ENCODE measurements around the gene CXXC5. TPM values are rescaled to one million over a fixed set of nuclear protein-coding genes. Genes with fewer than 3 reads are reported as not detected.
A peak's percentile ranks its signal among the peaks of the same experiment; 100 is the strongest.

CXXC5 gene
- total RNA-seq, 1 experiment from 2014 or later, result 97.2 TPM

DNA sequence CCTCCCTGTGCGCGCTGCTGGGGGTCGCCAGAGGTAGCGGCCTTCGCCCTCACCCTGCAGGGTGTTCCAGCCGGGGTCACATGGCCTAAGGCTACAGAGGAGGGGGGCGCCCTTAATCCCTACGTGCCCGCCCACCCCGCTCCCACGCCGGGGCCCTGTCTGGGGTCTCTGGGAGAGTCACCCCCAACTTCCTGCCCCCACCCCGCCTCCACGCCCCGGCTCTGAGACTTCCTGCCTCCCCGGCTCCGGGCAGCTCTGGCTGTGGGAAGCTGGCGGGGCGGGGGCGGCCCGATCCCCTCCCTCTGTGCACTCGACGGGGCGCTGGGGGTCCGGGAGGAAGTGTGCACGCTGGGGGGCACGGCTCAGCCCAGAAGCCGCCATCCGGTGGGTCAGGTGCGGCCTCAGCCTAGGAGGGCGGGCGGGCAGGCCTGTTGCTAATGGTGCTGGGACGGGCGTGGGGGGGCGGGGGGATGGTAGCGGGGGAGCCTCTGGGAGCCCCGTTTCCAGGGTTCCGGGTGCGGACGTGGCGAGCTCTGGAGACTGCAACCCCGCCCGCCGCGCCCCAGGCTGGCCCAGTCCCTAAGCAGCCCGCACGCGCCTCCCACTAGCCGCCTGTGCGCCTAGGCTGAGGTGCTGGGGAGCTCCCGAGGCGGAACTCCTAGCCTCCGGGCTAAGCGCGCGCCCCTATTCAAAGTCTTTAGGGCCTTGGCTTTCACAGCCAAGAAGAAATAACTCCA, 61.6 kb downstream of the CXXC5 start (continued):
- TF ChIP-seq ZNF281 (CRISPR knock-in tag; IDR thresholded peaks at IDR 0.05), result peak; percentile 77; the same call in 1 of the 2 replicates
- TF ChIP-seq CBFB (CRISPR knock-in tag; IDR thresholded peaks at IDR 0.05; ENCODE audit: low read depth), result no peak
- TF ChIP-seq, protein P1, sequence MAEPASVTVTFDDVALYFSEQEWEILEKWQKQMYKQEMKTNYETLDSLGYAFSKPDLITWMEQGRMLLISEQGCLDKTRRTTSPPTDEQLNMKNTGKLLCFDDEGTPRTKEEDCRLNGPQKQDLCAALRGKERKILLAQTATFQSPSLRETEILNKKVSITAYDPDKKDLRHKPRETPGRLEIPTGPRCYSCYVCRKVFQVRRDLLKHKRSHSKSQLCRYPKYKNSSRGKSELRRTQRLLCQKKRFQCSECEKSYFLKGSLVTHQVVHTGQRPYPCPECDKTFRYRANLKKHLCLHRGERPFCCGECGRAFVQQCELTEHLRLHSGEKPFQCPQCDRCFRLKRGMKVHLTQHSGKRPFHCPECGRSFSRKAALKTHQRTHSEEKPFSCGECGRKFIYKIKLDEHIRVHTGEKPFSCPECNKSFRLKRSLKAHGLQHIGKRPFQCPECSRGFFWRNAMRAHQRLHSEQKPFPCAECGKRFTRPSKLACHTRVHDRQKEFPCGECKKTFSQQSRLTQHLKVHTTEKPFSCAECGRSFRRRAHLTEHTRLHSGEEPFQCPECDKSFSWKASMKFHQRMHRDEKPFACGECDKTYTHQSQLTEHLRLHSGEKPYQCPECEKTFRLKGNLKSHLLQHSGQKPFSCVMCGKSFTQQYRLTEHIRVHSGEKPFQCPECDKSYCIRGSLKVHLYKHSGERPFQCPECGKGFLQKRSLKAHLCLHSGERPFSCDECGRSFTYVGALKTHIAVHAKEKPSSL (CRISPR knock-in tag; conservative IDR thresholded peaks at IDR 0.05), result no peak
- no peak for TF ChIP-seq ZNF138 (CRISPR knock-in tag; conservative IDR thresholded peaks at IDR 0.05)

DNA sequence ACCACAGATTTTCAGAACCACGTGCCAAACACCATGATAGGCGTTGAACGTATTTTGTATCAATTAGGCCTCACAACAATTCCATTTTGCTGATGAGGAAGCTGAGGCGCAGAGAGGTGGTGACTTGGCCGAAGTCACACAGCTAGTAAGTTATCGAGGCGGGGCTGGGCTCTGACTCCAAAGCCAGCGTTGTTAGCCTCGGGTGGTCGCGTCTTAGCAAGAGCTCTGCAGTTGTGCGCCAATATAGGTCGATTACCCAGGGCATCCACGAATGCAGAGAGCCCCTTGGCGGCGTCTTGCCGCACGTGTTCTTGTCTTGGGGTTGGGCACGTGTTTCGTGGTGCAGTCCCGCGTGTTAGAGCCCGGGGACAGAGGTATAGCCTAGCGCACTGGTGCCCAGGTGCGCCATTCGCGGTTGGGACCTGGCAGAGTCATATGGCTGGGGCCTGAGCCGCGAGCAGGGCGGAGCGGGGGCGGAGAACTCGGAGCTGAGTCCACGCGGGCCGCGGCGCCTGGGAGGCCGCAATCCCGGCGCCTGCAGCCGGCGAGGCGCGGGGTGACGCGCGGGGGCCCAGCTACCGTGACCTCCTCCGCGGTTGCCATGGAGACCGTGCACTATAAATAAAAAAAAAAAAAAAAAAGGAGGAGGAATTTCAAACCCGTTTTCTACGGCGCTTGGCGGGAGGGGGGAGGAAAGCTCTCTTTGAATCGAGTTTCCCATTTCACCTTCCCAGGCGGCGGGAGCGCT, 62.3 kb downstream of the CXXC5 start:
- H3K4me3 Mint-ChIP-seq, result peak overlapping the region; percentile 66
- peaks cover 44% of the 10 kb centered on the region for H3K4me1 Mint-ChIP-seq
- CTCF ChIA-PET, result interaction anchor here (0.5 to 6.1 kb wide), 32 partner anchors 11 to 442 kb away, joined by 3 to 89 read pairs (median 8); partner anchors contain the start of gene CXXC5
- ATAC-seq (peak; percentile 14), DNase-seq (ENCODE audit: low spot score) (peak; percentile 70)
- H3K27me3 Mint-ChIP-seq (ENCODE audit: low read depth), result peaks cover 12% of the 10 kb centered on the region
- POLR2A ChIA-PET, result interaction anchor here (0.6 to 5.7 kb wide), 25 partner anchors 12 to 164 kb away, joined by 3 to 89 read pairs (median 6); partner anchors contain the start of gene CXXC5
- H3K36me3 Mint-ChIP-seq, result no peaks in the 10 kb centered on the region
- peak overlapping the region; percentile 94 for H3K27ac Mint-ChIP-seq
- no peaks in the 10 kb centered on the region for H3K9me3 Mint-ChIP-seq
- TF ChIP-seq ZNF281 (CRISPR knock-in tag; IDR thresholded peaks at IDR 0.05) (peak; percentile 27; the same call in 1 of the 2 replicates), PRRX2 (CRISPR knock-in tag; IDR thresholded peaks at IDR 0.05) (0 out of 2 replicates have a peak, but pooled peaks have one; percentile 31), FOXJ3 (CRISPR knock-in tag; IDR thresholded peaks at IDR 0.05; ENCODE audit: borderline replicate concordance) (no peak), TEAD1 (CRISPR knock-in tag; IDR thresholded peaks at IDR 0.05) (0 out of 2 replicates have a peak, but pooled peaks have one; percentile 71), IRF1 (CRISPR knock-in tag; IDR thresholded peaks at IDR 0.05) (no peak), ATF6 (CRISPR knock-in tag; IDR thresholded peaks at IDR 0.05) (no peak), MAX (CRISPR knock-in tag; IDR thresholded peaks at IDR 0.05) (peak; percentile 76), RORB (CRISPR knock-in tag; IDR thresholded peaks at IDR 0.05) (no peak), NR2C2 (CRISPR knock-in tag; IDR thresholded peaks at IDR 0.05) (no peak), ARID4B (CRISPR knock-in tag; IDR thresholded peaks at IDR 0.05; ENCODE audit: borderline replicate concordance) (0 out of 2 replicates have a peak, but pooled peaks have one; percentile 50)
- TF ChIP-seq, protein P2, sequence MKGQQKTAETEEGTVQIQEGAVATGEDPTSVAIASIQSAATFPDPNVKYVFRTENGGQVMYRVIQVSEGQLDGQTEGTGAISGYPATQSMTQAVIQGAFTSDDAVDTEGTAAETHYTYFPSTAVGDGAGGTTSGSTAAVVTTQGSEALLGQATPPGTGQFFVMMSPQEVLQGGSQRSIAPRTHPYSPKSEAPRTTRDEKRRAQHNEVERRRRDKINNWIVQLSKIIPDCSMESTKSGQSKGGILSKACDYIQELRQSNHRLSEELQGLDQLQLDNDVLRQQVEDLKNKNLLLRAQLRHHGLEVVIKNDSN (CRISPR knock-in tag; IDR thresholded peaks at IDR 0.05), result peak; percentile 30; the same call in 1 of the 2 replicates
